Endothelial cell of umbilical vein (primary cell): Measurements from ENCODE around the gene ZNF280D.

Source experiments
- CTCF ChIP-seq, 2 donors: IDR thresholded peaks; 1 replicate in 1 of 2; 2 replicates in 1 of 2; pipeline ENCODE4 v1.5.1; 2011; ENCODE audit warnings: low read length in 2 of 2, mild to moderate bottlenecking in 2 of 2, moderate library complexity in 2 of 2, control low read depth in 1 of 2, inconsistent platforms in 1 of 2, low read depth in 1 of 2; ENCODE audit not compliant: insufficient read depth in 1 of 2; ENCODE audit errors: extremely low read depth in 1 of 2
- EZH2 ChIP-seq: IDR thresholded peaks from 2 replicates; pipeline ENCODE4 v1.6.1; 2012; ENCODE audit warnings: borderline replicate concordance, low read depth, mild to moderate bottlenecking, moderate library complexity, low read length, inconsistent platforms; ENCODE audit not compliant: severe bottlenecking
- FOS ChIP-seq: IDR thresholded peaks from 2 replicates; pipeline ENCODE4 v1.6.1; 2011; ENCODE audit warnings: mild to moderate bottlenecking, low read length, moderate library complexity, borderline replicate concordance; ENCODE audit not compliant: insufficient read depth
- GATA2 ChIP-seq: IDR thresholded peaks from 2 replicates; pipeline ENCODE4 v1.7.0; 2011; ENCODE audit warnings: low read depth, mild to moderate bottlenecking, moderate library complexity, mixed read lengths, low read length; ENCODE audit not compliant: insufficient read length, insufficient read depth
- MAX ChIP-seq: IDR thresholded peaks from 2 replicates; pipeline ENCODE4 v1.6.1; 2011; ENCODE audit not compliant: insufficient read depth, insufficient read length
- POLR2A ChIP-seq: IDR thresholded peaks from 2 replicates; pipeline ENCODE4 v1.6.1; 2012; ENCODE audit warnings: low read depth, mild to moderate bottlenecking, control low read depth, low read length
- POLR2AphosphoS5 ChIP-seq: IDR thresholded peaks from 2 replicates; pipeline ENCODE4 v1.6.1; 2012; ENCODE audit warnings: low read depth, mild to moderate bottlenecking, control low read depth, low read length, moderate library complexity; ENCODE audit not compliant: insufficient read depth

DNA sequence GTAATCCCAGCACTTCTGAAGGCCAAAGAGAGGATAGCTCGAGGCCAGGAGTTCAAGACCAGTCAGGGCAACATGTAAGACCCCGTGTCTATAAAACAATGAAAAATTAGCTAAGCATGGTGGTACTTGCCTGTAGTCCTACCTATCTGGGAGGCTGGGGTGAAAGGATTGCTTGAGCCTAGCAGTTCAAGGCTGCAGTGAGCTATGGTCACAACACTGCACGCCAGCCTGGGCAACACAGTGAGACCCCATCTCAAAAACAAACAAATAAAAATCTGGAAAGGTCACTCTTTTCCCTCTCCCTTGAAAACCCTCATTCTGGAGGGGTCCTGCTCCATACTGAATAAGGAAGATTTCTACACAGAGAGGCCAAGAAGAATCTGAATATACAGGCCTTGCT is 43.5 kb upstream of the ZNF280D start:
- TF ChIP-seq POLR2A: no peak
- no peak for TF ChIP-seq MAX
- TF ChIP-seq FOS: no peak
- TF ChIP-seq CTCF (IDR thresholded peaks at IDR 0.05; ENCODE audit: extremely low read depth in 1 of 2, insufficient read depth in 1 of 2, low read depth in 1 of 2, low read length in 2 of 2): no peak
- TF ChIP-seq EZH2: no peak
- TF ChIP-seq POLR2AphosphoS5: no peak
- TF ChIP-seq GATA2: no peak
